GM12878 (cell line): Measurements from ENCODE around the gene LRRC51. TPM values are rescaled to one million over a fixed set of nuclear protein-coding genes. Genes with fewer than 3 reads are reported as not detected.

ENCODE experiments used
- ATAC-seq: fragments of 200-7000 bp; cut with Tn5 transposase; 3 replicates; pipeline ENCODE4 v1.9.1; 2020; ENCODE audit warnings: mild to moderate bottlenecking, moderate library complexity
- BruUV-seq: library from RNA; stranded (reverse); fragments of 400-500 nt; replicated peaks from 2 replicates; lab custom pipeline; 2021; lab: Mats Ljungman, UMichigan
- CTCF ChIA-PET: fragments of 300-600 bp; sonication (Branson Sonifier 250); formaldehyde crosslinking; extraction: SDS; loops from one replicate; lab custom pipeline; 2021; ENCODE audit warnings: inconsistent platforms; lab: Yijun Ruan, JAX
- POLR2A ChIA-PET: fragments of 350-600 bp; formaldehyde crosslinking; extraction: SDS; loops from one replicate; lab custom pipeline; 2021; ENCODE audit warnings: inconsistent platforms; lab: Charles Lee
- RAD21 ChIA-PET: fragments of 300-600 bp; sonication (Branson Sonifier 250); formaldehyde crosslinking; loops from one replicate; lab custom pipeline; 2023; ENCODE audit warnings: antibody characterized with exemption; ENCODE audit not compliant: unreplicated experiment; lab: Charles Lee
- SMC1A ChIA-PET: fragments of 300-600 bp; sonication (Branson Sonifier 250); formaldehyde crosslinking; loops from one replicate; lab custom pipeline; 2023; ENCODE audit not compliant: unreplicated experiment, uncharacterized antibody; lab: Charles Lee
- DNase-seq: peaks from one replicate; pipeline ENCODE4 v3.0.0-alpha.2; 2011; ENCODE audit warnings: low read depth, low spot score
- FAIRE-seq: peaks from 3 replicates; lab custom pipeline; 2011; peaks lifted over from hg19 to GRCh38; lab: Jason Lieb, UNC
- H2AFZ ChIP-seq: 2 replicates; pipeline ENCODE4 v1.6.0; 2011; ENCODE audit warnings: low read depth, low read length, control low read depth; ENCODE audit not compliant: control insufficient read depth
- H3K27ac ChIP-seq: 2 replicates; pipeline ENCODE4 v1.5.1; 2011; ENCODE audit warnings: control low read depth; ENCODE audit not compliant: control insufficient read depth, insufficient read depth
- H3K27me3 ChIP-seq, 2 experiments: replicated peaks in 1 of 2; 2 replicates each; pipeline versions ENCODE4 v1.6.0 to v1.6.1; 2011; ENCODE audit warnings: low read length in 1 of 2; ENCODE audit not compliant: control insufficient read depth in 2 of 2, insufficient read depth in 2 of 2
- H3K36me3 ChIP-seq, 2 experiments: 2 replicates each; pipeline ENCODE4 v1.5.1; 2011; ENCODE audit warnings: low read length in 1 of 2; ENCODE audit not compliant: control insufficient read depth in 2 of 2, insufficient read depth in 2 of 2
- H3K4me1 ChIP-seq: 2 replicates; pipeline ENCODE4 v1.6.1; 2011; ENCODE audit warnings: mild to moderate bottlenecking, low read length, moderate library complexity, mixed read lengths; ENCODE audit not compliant: control insufficient read depth, insufficient read depth
- H3K4me2 ChIP-seq: 2 replicates; pipeline ENCODE4 v1.6.0; 2011; ENCODE audit warnings: control low read depth; ENCODE audit not compliant: control insufficient read depth, insufficient read depth
- H3K4me3 ChIP-seq: fragments of 200-600 bp; sonication (generic); 2 replicates; pipeline ENCODE4 v1.5.1; 2016
- H3K79me2 ChIP-seq: 2 replicates; pipeline ENCODE4 v1.6.0; 2011; ENCODE audit warnings: low read length; ENCODE audit not compliant: control insufficient read depth, insufficient read depth
- H3K9ac ChIP-seq: 2 replicates; pipeline ENCODE4 v1.8.0; 2011; ENCODE audit warnings: low read length, control low read depth, mixed read lengths; ENCODE audit not compliant: control insufficient read depth, insufficient read depth
- H3K9me3 ChIP-seq: replicated peaks from 3 replicates; pipeline ENCODE4 v1.5.1; 2011; ENCODE audit warnings: mild to moderate bottlenecking, low read length; ENCODE audit not compliant: control insufficient read depth, insufficient read depth
- H4K20me1 ChIP-seq: 2 replicates; pipeline ENCODE4 v1.6.0; 2011; ENCODE audit not compliant: control insufficient read depth, insufficient read depth
- ATF7 ChIP-seq: fragments of 450-650 bp; IDR thresholded peaks from 2 replicates; pipeline ENCODE4 v1.6.1; 2016; ENCODE audit warnings: low read depth, mild to moderate bottlenecking
- CBX5 ChIP-seq: sonication (generic); IDR thresholded peaks from 2 replicates; pipeline ENCODE4 v1.6.1; 2016; ENCODE audit warnings: low read depth, moderate library complexity, mild to moderate bottlenecking, inconsistent platforms
- CEBPB ChIP-seq, 2 experiments: fragments of 150-350 bp in 1 of 2; IDR thresholded peaks; 2 replicates each; pipeline ENCODE4 v1.6.1; 2012 to 2014; ENCODE audit warnings: low read depth in 2 of 2, low read length in 2 of 2, borderline replicate concordance in 1 of 2, inconsistent platforms in 1 of 2
- DPF2 ChIP-seq: fragments of 450-650 bp; IDR thresholded peaks from 2 replicates; pipeline ENCODE4 v1.6.1; 2017; ENCODE audit warnings: mild to moderate bottlenecking
- KAT2A ChIP-seq: conservative IDR thresholded peaks from 2 replicates; pipeline ENCODE4 v1.6.1; 2011; ENCODE audit warnings: low read depth, low read length; ENCODE audit not compliant: control insufficient read depth
- NBN ChIP-seq: fragments of 450-650 bp; IDR thresholded peaks from 2 replicates; pipeline ENCODE4 v1.6.1; 2016
- PAX8 ChIP-seq: fragments of 450-650 bp; IDR thresholded peaks from 2 replicates; pipeline ENCODE4 v1.6.1; 2017; ENCODE audit warnings: mild to moderate bottlenecking, moderate library complexity
- POLR2AphosphoS5 ChIP-seq: IDR thresholded peaks from 2 replicates; pipeline ENCODE4 v1.6.1; 2011; ENCODE audit warnings: mild to moderate bottlenecking, low read length, inconsistent platforms
- RAD51 ChIP-seq: fragments of 450-650 bp; IDR thresholded peaks from 2 replicates; pipeline ENCODE4 v1.6.1; 2016; ENCODE audit warnings: moderate library complexity, mild to moderate bottlenecking, inconsistent platforms
- RFX5 ChIP-seq: IDR thresholded peaks from 2 replicates; pipeline ENCODE4 v1.6.1; 2011; ENCODE audit warnings: low read depth, low read length, improper control_type of control experiment
- SMARCA5 ChIP-seq: fragments of 450-650 bp; IDR thresholded peaks from 2 replicates; pipeline ENCODE4 v1.6.1; 2017; ENCODE audit warnings: mild to moderate bottlenecking
- SREBF2 ChIP-seq: IDR thresholded peaks from 2 replicates; pipeline ENCODE4 v1.6.1; 2012; ENCODE audit warnings: mild to moderate bottlenecking, low read length
- TCF12 ChIP-seq: IDR thresholded peaks from 2 replicates; pipeline ENCODE4 v1.6.1; 2011; ENCODE audit warnings: low read depth, mild to moderate bottlenecking, low read length
- TCF3 ChIP-seq: IDR thresholded peaks from 2 replicates; pipeline ENCODE4 v1.6.1; 2012; ENCODE audit warnings: low read depth, mild to moderate bottlenecking, low read length, borderline replicate concordance; ENCODE audit not compliant: insufficient read depth
- ZSCAN29 ChIP-seq: fragments of 450-650 bp; IDR thresholded peaks from 2 replicates; pipeline ENCODE4 v1.6.1; 2017; ENCODE audit warnings: mild to moderate bottlenecking, moderate library complexity
- WGBS: methylation state at CpG from one replicate; pipeline ENCODE4 v1.1.6; 2016; ENCODE audit warnings: low lambda C conversion rate; ENCODE audit not compliant: insufficient replicate concordance, insufficient coverage; ENCODE audit errors: missing lambda C conversion rate; 5-methylcytosine and 5-hydroxymethylcytosine counted together
- in situ Hi-C: fragments of 300-500 bp; cut with MboI; formaldehyde crosslinking; loops from 9 replicates; pipeline ENCODE4 v1.14.3; 2018; ENCODE audit warnings: mixed read lengths
- intact Hi-C: fragments of 100-400 bp; cut with micrococcal nuclease; formaldehyde crosslinking; loops from one replicate; pipeline ENCODE4 v1.14.2; 2022; ENCODE audit not compliant: unreplicated experiment
- polyA plus RNA-seq, 11 experiments: library from polyadenylated mRNA; depleted of rRNA in 4 of 11; unstranded in 6 of 11; stranded (reverse) in 5 of 11; fragments of >200 nt; fragmentation: Nextera tagmentation in 4 of 11; fragmentation: Illumina TruSeq in 1 of 11; extraction: Ambion mirVana in 4 of 11; extraction: Trizol in 1 of 11; gene quantifications; 1 replicate in 1 of 11; 2 replicates in 10 of 11; pipeline versions ENCODE4 v1.2.1 to v1.2.3, GENCODE V29; 2011 to 2016; ENCODE audit warnings: inconsistent platforms in 2 of 11, missing spikeins in 2 of 11, low read depth in 1 of 11
- total RNA-seq, 4 experiments: library from RNA; depleted of rRNA in 3 of 4; stranded (reverse); fragments of >200 nt in 3 of 4; fragmentation: Illumina TruSeq in 1 of 4; extraction: Trizol in 1 of 4; gene quantifications; 2 replicates each; pipeline versions ENCODE4 v1.2.1 to v1.2.3, GENCODE V29; 2013 to 2021
- TF ChIP-seq, protein P1 (sequence below): fragments of 450-650 bp; IDR thresholded peaks from 2 replicates; pipeline ENCODE4 v1.6.1; 2018; ENCODE audit warnings: mild to moderate bottlenecking, low read depth, moderate library complexity; ENCODE audit not compliant: partially characterized antibody

Gene LRRC51
- total and polyA plus RNA-seq, 10 of the 15 experiments (the other 5 are each of a cell fraction or from before 2014, with no cell fraction given), result 2.6 to 8.6 (median 5.4) TPM

DNA sequence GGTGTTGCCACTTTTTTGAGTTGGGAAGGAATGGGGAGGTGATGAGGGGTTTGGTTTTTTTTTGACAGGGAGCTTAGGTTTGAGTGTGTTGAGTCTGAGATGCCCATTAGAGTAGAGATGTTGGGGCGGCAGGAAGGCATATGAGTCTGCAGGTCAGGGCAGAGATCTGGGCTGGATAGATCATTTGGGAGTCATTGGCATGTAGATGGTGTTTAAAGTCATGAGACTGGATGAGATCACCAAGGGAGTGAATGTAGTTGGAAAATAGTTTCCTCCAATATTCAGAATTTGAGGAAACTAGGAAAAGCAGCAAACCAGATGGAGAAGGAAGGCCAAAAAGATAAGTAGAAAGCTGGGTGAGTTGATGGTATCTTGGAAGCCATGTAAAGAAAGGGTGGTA is 33.9 kb downstream of the LRRC51 start:
- intact Hi-C loops (no loop called here), in situ Hi-C loops (no loop called here)
- peaks cover 7% of the 10 kb centered on the region for H3K4me1 ChIP-seq
- H3K79me2 ChIP-seq, result peaks cover 5% of the 10 kb centered on the region
- 100% methylated on average over 1 of the region's 1 CpG for WGBS
- no peak overlapping the region for H2AFZ ChIP-seq
- no peaks in the 10 kb centered on the region; a peak in 2 of 4 replicates for H3K36me3 ChIP-seq
- no peak overlapping the region for H3K9ac ChIP-seq
- TF ChIP-seq NBN (no peak), CEBPB (IDR thresholded peaks at IDR 0.05; ENCODE audit: borderline replicate concordance in 1 of 2, low read depth in 2 of 2, low read length in 2 of 2) (no peak), DPF2 (no peak), SREBF2 (no peak), KAT2A (no peak), ATF7 (no peak)
- ATAC-seq, result no peak
- DNase-seq, result no peak
- H3K4me3 ChIP-seq, result no peak overlapping the region
- no peaks in the 10 kb centered on the region for H4K20me1 ChIP-seq
- no peak overlapping the region for H3K4me2 ChIP-seq
- SMC1A ChIA-PET, result no interaction called here
- H3K27ac ChIP-seq, result no peak overlapping the region
- POLR2A ChIA-PET, result no interaction called here
- H3K27me3 ChIP-seq, result no peaks in the 10 kb centered on the region
- CTCF ChIA-PET, result interaction anchor here (0.8 to 1.0 kb wide), 2 partner anchors 8 to 300 kb away, joined by 3 read pairs; no protein-coding TSS in a partner anchor
- no peaks in the 10 kb centered on the region for H3K9me3 ChIP-seq
- no TSS peak for BruUV-seq
- no peak for FAIRE-seq
- RAD21 ChIA-PET, result interaction anchor here (1.3 kb wide), 1 partner anchor 89 kb away, joined by 3 read pairs; no protein-coding TSS in a partner anchor

DNA sequence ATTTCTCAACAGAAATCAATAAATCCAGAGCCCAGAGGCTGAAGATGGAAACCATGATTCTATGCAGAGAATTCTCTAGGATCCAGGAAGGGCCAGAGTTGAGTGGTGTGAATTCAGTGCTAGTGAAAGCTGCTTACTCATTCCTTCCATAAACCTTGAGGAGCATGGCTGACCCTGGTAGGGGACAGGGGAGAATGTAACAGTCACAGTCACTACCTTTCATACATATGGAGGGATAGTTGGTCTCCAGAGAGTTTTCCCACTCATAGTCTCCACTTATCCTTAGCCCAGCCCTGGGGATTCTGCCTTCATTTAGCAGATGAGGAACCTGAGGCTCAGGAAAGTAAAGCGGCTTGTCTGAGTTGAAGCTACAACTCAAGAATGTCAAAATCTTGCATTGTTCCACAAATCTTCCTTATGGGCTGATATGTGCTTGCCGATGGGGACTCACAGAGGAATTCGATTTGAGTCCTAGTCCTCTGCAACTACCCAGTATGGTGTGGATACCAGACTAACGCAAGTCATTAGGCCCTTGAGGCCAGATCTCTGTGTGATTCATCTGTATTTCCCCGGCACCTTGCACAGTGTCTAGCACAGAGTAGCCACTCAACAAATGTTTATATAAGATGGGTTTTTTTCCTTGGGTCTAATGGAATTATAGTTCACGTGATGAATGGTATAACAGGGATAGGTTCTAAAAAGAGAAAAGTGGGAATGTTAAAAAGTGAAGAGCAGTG is 35.5 kb downstream of the LRRC51 start:
- Histone ChIP-seq H3K9me3 (no peaks in the 10 kb centered on the region), H2AFZ (no peak overlapping the region), H3K4me2 (no peak overlapping the region), H3K36me3 (no peaks in the 10 kb centered on the region), H3K9ac (no peak overlapping the region), H3K27me3 (no peaks in the 10 kb centered on the region), H3K79me2 (peaks cover 5% of the 10 kb centered on the region), H3K4me1 (peaks cover 7% of the 10 kb centered on the region), H3K4me3 (no peak overlapping the region), H4K20me1 (no peaks in the 10 kb centered on the region), H3K27ac (no peak overlapping the region)
- DNase-seq, result no peak
- ChIA-PET SMC1A (interaction anchor here (0.7 kb wide), 1 partner anchor 14 kb away, joined by 3 read pairs; no protein-coding TSS in a partner anchor), RAD21 (no interaction called here), CTCF (no interaction called here), POLR2A (no interaction called here)
- FAIRE-seq, result no peak
- intact Hi-C loops (no loop called here), in situ Hi-C loops (no loop called here)
- ATAC-seq, result no peak
- no TSS peak for BruUV-seq
- TF ChIP-seq RAD51, result no peak
- TF ChIP-seq TCF12, result no peak
- TF ChIP-seq ZSCAN29, result no peak
- no peak for TF ChIP-seq PAX8
- TF ChIP-seq RFX5, result no peak
- TF ChIP-seq TCF3, result no peak
- TF ChIP-seq, protein P1, sequence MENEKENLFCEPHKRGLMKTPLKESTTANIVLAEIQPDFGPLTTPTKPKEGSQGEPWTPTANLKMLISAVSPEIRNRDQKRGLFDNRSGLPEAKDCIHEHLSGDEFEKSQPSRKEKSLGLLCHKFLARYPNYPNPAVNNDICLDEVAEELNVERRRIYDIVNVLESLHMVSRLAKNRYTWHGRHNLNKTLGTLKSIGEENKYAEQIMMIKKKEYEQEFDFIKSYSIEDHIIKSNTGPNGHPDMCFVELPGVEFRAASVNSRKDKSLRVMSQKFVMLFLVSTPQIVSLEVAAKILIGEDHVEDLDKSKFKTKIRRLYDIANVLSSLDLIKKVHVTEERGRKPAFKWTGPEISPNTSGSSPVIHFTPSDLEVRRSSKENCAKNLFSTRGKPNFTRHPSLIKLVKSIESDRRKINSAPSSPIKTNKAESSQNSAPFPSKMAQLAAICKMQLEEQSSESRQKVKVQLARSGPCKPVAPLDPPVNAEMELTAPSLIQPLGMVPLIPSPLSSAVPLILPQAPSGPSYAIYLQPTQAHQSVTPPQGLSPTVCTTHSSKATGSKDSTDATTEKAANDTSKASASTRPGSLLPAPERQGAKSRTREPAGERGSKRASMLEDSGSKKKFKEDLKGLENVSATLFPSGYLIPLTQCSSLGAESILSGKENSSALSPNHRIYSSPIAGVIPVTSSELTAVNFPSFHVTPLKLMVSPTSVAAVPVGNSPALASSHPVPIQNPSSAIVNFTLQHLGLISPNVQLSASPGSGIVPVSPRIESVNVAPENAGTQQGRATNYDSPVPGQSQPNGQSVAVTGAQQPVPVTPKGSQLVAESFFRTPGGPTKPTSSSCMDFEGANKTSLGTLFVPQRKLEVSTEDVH, result no peak
- TF ChIP-seq SMARCA5, result no peak
- TF ChIP-seq POLR2AphosphoS5, result no peak
- TF ChIP-seq CBX5, result no peak
- WGBS, result 76% methylated on average over 6 of the region's 6 CpGs
